Measurements from ENCODE around the gene TBX1.

The TBX1 gene

GRCh38 chr22:19734163-19734562, 26.4 kb upstream of the TBX1 start:
- Histone ChIP-seq H3K27ac (ENCODE audit: low read length) (no peak overlapping the region), H3K4me2 (ENCODE audit: insufficient read depth, low read length) (no peak overlapping the region), H3K9me3 (ENCODE audit: insufficient read depth, low read length, severe bottlenecking) (no peaks in the 10 kb centered on the region), H3K9ac (ENCODE audit: low read depth, low read length) (no peak overlapping the region), H3K36me3 (ENCODE audit: insufficient read depth, low read length) (no peaks in the 10 kb centered on the region), H3K4me3 (ENCODE audit: low read depth in 1 of 2, low read length in 2 of 2) (no peak overlapping the region), H3K79me2 (ENCODE audit: insufficient read depth, low read length) (no peaks in the 10 kb centered on the region), H4K20me1 (ENCODE audit: insufficient read depth, low read length) (no peaks in the 10 kb centered on the region), H3K27me3 (ENCODE audit: insufficient read depth, low read length, poor library complexity) (no peaks in the 10 kb centered on the region), H2AFZ (ENCODE audit: low read depth, low read length) (no peak overlapping the region), H3K4me1 (ENCODE audit: insufficient read depth, low read length) (peaks cover 13% of the 10 kb centered on the region)
- no peak for ATAC-seq (ENCODE audit: insufficient read depth, low read depth)
- TF ChIP-seq EZH2 (IDR thresholded peaks at IDR 0.05; ENCODE audit: borderline replicate concordance, low read depth, low read length, severe bottlenecking) = no peak
- TF ChIP-seq CTCF (IDR thresholded peaks at IDR 0.05; ENCODE audit: borderline replicate concordance, extremely low read depth, low read length, poor library complexity, severe bottlenecking) = no peak
- no peak for DNase-seq

- H3K4me1 ChIP-seq (ENCODE audit: insufficient read depth, low read length) = peaks cover 13% of the 10 kb centered on the region
- H3K4me2 ChIP-seq (ENCODE audit: insufficient read depth, low read length) = no peak overlapping the region
- ATAC-seq (ENCODE audit: insufficient read depth, low read depth) (no peak), DNase-seq (no peak)
- no peak overlapping the region for H3K9ac ChIP-seq (ENCODE audit: low read depth, low read length)
- H3K79me2 ChIP-seq (ENCODE audit: insufficient read depth, low read length) = no peaks in the 10 kb centered on the region
- no peaks in the 10 kb centered on the region for H4K20me1 ChIP-seq (ENCODE audit: insufficient read depth, low read length)
- no peak overlapping the region for H2AFZ ChIP-seq (ENCODE audit: low read depth, low read length)
- H3K36me3 ChIP-seq (ENCODE audit: insufficient read depth, low read length) = no peaks in the 10 kb centered on the region
- H3K4me3 ChIP-seq (ENCODE audit: low read depth in 1 of 2, low read length in 2 of 2) = no peak overlapping the region
- no peak overlapping the region for H3K27ac ChIP-seq (ENCODE audit: low read length)
- H3K27me3 ChIP-seq (ENCODE audit: insufficient read depth, low read length, poor library complexity) = no peaks in the 10 kb centered on the region
- TF ChIP-seq CTCF (IDR thresholded peaks at IDR 0.05; ENCODE audit: borderline replicate concordance, extremely low read depth, low read length, poor library complexity, severe bottlenecking) (no peak), EZH2 (IDR thresholded peaks at IDR 0.05; ENCODE audit: borderline replicate concordance, low read depth, low read length, severe bottlenecking) (no peak)
- no peaks in the 10 kb centered on the region for H3K9me3 ChIP-seq (ENCODE audit: insufficient read depth, low read length, severe bottlenecking)
Observed at GRCh38 chr22:19734837-19735382, 25.7 kb upstream of the TBX1 start.

GRCh38 chr22:19735665-19736510, 24.7 kb upstream of the TBX1 start:
- H3K9ac ChIP-seq (ENCODE audit: low read depth, low read length) = no peak overlapping the region
- H3K27me3 ChIP-seq (ENCODE audit: insufficient read depth, low read length, poor library complexity) = no peaks in the 10 kb centered on the region
- no peak overlapping the region for H2AFZ ChIP-seq (ENCODE audit: low read depth, low read length)
- H3K79me2 ChIP-seq (ENCODE audit: insufficient read depth, low read length) = no peaks in the 10 kb centered on the region
- no peak overlapping the region for H3K4me3 ChIP-seq (ENCODE audit: low read depth in 1 of 2, low read length in 2 of 2)
- no peaks in the 10 kb centered on the region for H4K20me1 ChIP-seq (ENCODE audit: insufficient read depth, low read length)
- no peak overlapping the region for H3K4me2 ChIP-seq (ENCODE audit: insufficient read depth, low read length)
- TF ChIP-seq CTCF (IDR thresholded peaks at IDR 0.05; ENCODE audit: borderline replicate concordance, extremely low read depth, low read length, poor library complexity, severe bottlenecking) = no peak
- TF ChIP-seq EZH2 (IDR thresholded peaks at IDR 0.05; ENCODE audit: borderline replicate concordance, low read depth, low read length, severe bottlenecking) = no peak
- peaks cover 5% of the 10 kb centered on the region for H3K4me1 ChIP-seq (ENCODE audit: insufficient read depth, low read length)
- no peaks in the 10 kb centered on the region for H3K36me3 ChIP-seq (ENCODE audit: insufficient read depth, low read length)
- no peak for DNase-seq
- H3K9me3 ChIP-seq (ENCODE audit: insufficient read depth, low read length, severe bottlenecking) = no peaks in the 10 kb centered on the region
- no peak overlapping the region for H3K27ac ChIP-seq (ENCODE audit: low read length)
- ATAC-seq (ENCODE audit: insufficient read depth, low read depth) = no peak

All from DND-41 (cell line).